ENCODE measurements around the gene KIF6.

Gene KIF6

DNA sequence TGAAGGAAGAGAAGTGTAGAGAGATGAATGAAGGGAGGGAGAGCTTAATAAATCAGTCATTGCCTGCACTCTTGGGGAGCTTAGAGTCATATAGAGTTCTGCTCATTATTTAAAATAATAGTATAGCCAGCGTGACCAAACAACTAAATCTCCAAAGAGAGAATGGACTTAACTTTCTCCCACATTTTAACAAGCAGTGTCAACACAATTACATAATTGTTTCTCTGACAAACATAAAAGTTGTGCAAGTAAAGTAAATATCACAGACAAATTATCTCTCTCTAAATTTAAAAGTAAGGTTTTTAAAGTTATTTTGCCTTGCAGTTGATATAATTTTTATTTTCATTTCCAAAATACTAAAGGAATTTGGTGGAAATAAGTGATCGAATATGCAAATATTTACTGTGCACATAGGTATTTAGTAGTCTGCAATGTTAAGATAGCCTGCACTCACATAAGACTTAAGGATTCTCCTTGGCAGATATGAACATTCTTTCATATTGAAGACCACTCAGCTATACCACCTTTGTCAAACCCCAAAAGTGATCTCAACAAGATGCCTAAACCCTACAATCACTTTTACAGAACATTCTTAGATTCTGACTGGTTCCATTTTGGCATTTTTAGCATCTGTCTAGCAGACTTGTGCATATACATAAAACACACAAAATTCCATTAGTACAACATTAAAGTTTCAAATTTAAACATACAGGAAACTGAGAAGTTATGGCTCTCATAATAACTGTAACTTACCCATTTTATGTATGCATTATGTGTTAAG, 67.7 kb downstream of the KIF6 start:
- Mint-ChIP-seq H3K4me1 (ENCODE audit: low read depth) (no peaks in the 10 kb centered on the region), H3K27me3 (ENCODE audit: low read depth) (no peaks in the 10 kb centered on the region), H3K4me3 (no peak overlapping the region), H3K9me3 (no peaks in the 10 kb centered on the region), H3K36me3 (ENCODE audit: low read depth) (no peaks in the 10 kb centered on the region), H3K27ac (no peak overlapping the region)

DNA sequence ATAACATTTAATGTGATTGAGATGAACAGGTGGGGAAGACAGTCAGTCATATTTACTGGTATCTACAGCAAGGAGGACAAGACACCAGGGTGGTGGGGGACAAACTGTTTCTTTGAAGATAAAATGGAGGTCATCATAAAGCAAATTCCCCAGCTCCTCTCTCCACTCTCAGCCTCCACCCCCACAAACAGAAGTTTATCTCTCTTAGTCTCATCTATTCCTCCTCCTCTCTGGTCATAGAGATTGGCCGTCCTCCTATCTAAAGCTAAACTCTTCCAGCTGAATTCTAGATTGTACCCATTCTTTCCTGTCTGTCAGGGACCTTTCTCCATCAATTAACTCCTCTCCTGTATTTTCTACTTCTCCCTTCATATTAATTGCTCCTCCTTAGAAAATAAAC, 71.1 kb downstream of the KIF6 start:
- Mint-ChIP-seq H3K27ac (no peak overlapping the region), H3K27me3 (ENCODE audit: low read depth) (peaks cover 7% of the 10 kb centered on the region), H3K4me1 (ENCODE audit: low read depth) (no peaks in the 10 kb centered on the region), H3K4me3 (no peak overlapping the region), H3K36me3 (ENCODE audit: low read depth) (no peaks in the 10 kb centered on the region), H3K9me3 (no peaks in the 10 kb centered on the region)

DNA sequence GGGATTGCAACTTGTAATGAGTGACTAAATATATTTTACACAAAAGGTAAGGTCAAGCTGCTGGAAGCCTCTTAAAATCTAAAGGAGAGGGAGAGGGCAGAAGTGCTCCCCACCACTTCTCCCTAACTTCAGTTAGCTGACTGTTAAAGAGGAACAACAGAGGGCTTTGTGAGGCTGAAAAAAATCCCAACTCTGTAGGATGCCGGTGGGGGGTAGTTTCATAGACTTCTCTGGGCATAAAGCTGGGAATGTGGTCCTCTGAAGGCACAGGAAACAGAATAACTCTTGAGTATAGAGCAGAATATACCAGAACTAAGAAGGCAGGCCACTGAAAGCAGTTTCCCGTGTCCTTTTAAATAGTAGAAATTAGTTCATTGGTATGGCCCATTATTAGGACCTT, 71.6 kb downstream of the KIF6 start:
- no peaks in the 10 kb centered on the region for H3K4me1 Mint-ChIP-seq (ENCODE audit: low read depth)
- no peaks in the 10 kb centered on the region for H3K9me3 Mint-ChIP-seq
- H3K36me3 Mint-ChIP-seq (ENCODE audit: low read depth) = no peaks in the 10 kb centered on the region
- no peak overlapping the region for H3K27ac Mint-ChIP-seq
- no peak overlapping the region for H3K4me3 Mint-ChIP-seq
- peaks cover 7% of the 10 kb centered on the region for H3K27me3 Mint-ChIP-seq (ENCODE audit: low read depth)

DNA sequence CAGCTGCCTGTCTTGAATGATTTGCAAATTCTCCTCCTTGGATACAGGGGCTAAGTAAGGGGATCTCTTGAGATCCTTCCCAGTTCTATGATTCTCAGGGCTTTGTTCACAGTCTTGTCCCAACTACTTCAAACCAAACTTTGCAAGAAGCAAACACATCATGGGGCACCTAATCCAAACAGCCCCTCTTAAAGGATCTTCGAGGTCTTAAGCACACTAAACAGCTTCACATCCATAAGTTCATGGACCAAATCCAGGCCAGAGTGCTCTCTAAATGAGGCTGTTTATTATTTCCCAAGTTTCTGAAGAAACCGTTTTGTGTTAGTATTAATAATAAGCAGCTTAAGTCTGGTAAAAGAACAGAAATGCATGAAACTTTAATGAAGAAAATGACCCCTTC, 75.2 kb downstream of the KIF6 start:
- Mint-ChIP-seq H3K36me3 (ENCODE audit: low read depth) (no peaks in the 10 kb centered on the region), H3K4me3 (no peak overlapping the region), H3K27ac (no peak overlapping the region), H3K27me3 (ENCODE audit: low read depth) (peaks cover 7% of the 10 kb centered on the region), H3K4me1 (ENCODE audit: low read depth) (no peaks in the 10 kb centered on the region), H3K9me3 (no peaks in the 10 kb centered on the region)

DNA sequence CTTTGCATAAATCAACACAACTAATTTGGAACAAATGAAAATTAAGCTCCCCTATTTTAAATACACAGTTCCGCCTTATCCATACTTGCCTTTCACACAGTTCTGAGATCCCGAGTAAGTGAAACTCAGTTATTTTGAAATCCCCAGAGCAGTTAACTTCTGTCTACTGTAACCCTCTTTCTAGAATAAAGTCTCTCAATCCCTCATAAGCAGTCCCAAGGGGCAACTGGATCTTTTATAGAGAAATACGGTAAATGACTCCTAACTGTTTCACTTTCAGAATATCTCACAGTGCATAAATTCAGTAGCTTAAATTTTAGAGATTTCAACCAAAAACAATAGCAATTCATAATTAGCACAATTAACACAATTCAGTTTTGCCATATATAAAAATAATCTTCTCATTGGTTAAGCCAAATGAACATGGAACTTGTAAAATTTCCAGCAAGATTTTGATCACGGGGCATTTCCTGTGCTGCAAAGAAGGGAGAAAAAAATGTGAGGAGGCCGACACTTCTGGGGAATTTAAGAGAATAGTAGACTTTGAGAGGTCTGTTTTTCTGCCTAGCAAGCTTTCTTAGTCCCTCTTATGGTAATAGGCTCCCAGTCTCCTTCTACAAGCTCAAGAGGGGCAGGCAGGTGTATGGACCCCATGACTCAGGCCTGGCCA, 78.3 kb downstream of the KIF6 start:
- H3K4me1 Mint-ChIP-seq (ENCODE audit: low read depth) = no peaks in the 10 kb centered on the region
- H3K4me3 Mint-ChIP-seq = no peak overlapping the region
- H3K9me3 Mint-ChIP-seq = no peaks in the 10 kb centered on the region
- H3K27ac Mint-ChIP-seq = no peak overlapping the region
- peaks cover 7% of the 10 kb centered on the region for H3K27me3 Mint-ChIP-seq (ENCODE audit: low read depth)
- no peaks in the 10 kb centered on the region for H3K36me3 Mint-ChIP-seq (ENCODE audit: low read depth)

DNA sequence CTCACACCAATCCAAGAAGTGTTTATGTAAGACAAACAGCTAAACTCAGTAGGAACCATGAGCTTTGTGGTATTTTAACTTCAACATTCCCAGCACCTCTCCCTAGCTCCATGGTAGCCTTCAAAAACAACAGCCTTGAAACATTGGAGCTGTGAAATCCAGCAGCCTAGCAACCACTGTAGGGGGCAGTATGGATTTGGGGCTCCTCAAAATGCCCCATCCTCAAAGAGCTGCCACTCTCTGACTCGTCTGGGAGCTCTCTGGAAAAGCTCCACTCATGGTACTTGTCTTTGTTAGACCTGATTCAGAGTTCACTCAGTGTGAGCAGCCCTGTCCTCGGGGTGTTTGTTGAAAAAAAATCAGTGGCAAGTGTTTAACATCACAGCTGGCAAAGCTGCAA, 82.9 kb downstream of the KIF6 start:
- Mint-ChIP-seq H3K27me3 (ENCODE audit: low read depth) (no peaks in the 10 kb centered on the region), H3K4me3 (no peak overlapping the region), H3K27ac (no peak overlapping the region), H3K36me3 (ENCODE audit: low read depth) (no peaks in the 10 kb centered on the region), H3K9me3 (no peaks in the 10 kb centered on the region), H3K4me1 (ENCODE audit: low read depth) (no peaks in the 10 kb centered on the region)

DNA sequence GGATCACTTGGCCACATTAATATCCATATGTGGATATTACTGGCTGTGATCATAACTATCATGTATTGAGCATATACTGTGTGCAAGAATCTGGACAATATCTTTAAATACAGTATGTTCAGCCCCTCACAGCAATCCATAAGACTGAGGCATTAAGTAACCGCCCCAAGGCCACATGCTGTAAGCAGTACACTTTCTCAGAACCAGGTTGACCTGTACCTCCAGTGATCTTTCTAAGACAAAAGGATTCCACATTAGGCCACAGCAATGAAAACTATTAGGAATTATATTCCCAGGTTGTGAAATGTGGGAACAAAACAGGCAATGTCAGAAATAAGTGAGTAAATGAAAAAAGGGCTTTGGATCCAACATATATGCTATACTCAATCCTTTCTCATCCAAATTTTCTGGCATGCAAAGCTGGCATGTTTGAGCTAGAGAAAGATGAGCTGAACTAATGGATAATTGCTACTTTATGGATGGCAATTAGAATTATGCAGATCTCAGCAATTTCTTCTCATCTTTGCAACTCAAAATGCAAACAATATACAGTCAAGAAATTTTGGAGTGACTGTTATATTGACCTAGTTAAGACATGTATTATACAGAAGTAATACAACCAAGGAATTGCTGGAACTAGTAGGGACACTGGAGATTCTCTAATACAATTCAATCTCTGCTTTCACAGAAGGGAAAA, 86.9 kb downstream of the KIF6 start:
- no peak overlapping the region for H3K27ac Mint-ChIP-seq
- no peaks in the 10 kb centered on the region for H3K4me1 Mint-ChIP-seq (ENCODE audit: low read depth)
- H3K27me3 Mint-ChIP-seq (ENCODE audit: low read depth) = no peaks in the 10 kb centered on the region
- H3K36me3 Mint-ChIP-seq (ENCODE audit: low read depth) = no peaks in the 10 kb centered on the region
- H3K4me3 Mint-ChIP-seq = no peak overlapping the region
- H3K9me3 Mint-ChIP-seq = no peaks in the 10 kb centered on the region

GRCh38 chr6:39634646-39635341, 90.4 kb downstream of the KIF6 start:
- Mint-ChIP-seq H3K9me3 (no peaks in the 10 kb centered on the region), H3K27me3 (ENCODE audit: low read depth) (no peaks in the 10 kb centered on the region), H3K36me3 (ENCODE audit: low read depth) (no peaks in the 10 kb centered on the region), H3K4me3 (no peak overlapping the region), H3K4me1 (ENCODE audit: low read depth) (no peaks in the 10 kb centered on the region), H3K27ac (no peak overlapping the region)

DNA sequence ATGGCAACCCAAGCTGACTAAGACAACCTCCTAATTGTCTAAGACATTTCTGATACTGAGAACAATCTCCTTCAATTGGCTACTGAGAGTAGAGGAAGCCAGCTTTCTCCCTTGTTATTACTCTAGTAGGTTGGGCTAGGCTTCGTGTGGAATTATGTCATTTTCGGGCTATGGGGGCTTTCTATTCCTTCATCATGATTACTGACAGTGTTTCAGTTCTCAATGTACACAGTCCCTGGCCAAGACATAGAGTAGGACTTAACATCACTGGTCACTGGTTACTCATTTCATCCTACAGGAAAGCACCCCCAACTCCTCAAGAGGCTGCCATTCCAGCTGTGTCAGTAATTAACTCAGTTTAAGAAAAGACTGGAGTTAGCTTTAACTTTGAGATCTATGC, 100.0 kb downstream of the KIF6 start:
- no peaks in the 10 kb centered on the region for H3K4me1 Mint-ChIP-seq (ENCODE audit: low read depth)
- H3K27me3 Mint-ChIP-seq (ENCODE audit: low read depth) = no peaks in the 10 kb centered on the region
- H3K36me3 Mint-ChIP-seq (ENCODE audit: low read depth) = no peaks in the 10 kb centered on the region
- H3K9me3 Mint-ChIP-seq = no peaks in the 10 kb centered on the region
- no peak overlapping the region for H3K4me3 Mint-ChIP-seq
- H3K27ac Mint-ChIP-seq = no peak overlapping the region

- H3K27me3 Mint-ChIP-seq (ENCODE audit: low read depth) = no peaks in the 10 kb centered on the region
- H3K9me3 Mint-ChIP-seq = no peaks in the 10 kb centered on the region
- no peaks in the 10 kb centered on the region for H3K36me3 Mint-ChIP-seq (ENCODE audit: low read depth)
- no peak overlapping the region for H3K27ac Mint-ChIP-seq
- H3K4me1 Mint-ChIP-seq (ENCODE audit: low read depth) = no peaks in the 10 kb centered on the region
- H3K4me3 Mint-ChIP-seq = no peak overlapping the region
Observed at GRCh38 chr6:39623750-39624149, 101.5 kb downstream of the KIF6 start.

DNA sequence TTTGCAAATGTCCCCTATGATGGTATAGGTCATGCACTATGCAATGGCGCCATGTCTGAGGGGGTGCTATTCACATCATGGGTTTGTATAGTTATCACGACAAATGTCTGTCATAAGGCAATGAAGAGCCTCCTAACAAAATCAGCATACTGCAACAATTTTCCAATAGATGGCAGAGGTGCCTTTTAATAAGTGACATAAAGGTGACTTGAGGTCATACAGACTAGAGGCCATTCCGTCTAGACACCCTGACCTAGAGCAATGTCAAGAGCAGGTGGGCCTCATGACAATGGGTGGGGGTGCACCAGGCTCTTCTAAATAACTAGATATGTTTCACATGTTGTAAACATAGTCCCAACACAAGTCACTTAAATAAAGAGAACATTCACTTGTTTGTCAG, 107.7 kb downstream of the KIF6 start:
- peaks cover 6% of the 10 kb centered on the region for H3K27me3 Mint-ChIP-seq (ENCODE audit: low read depth)
- no peak overlapping the region for H3K4me3 Mint-ChIP-seq
- H3K9me3 Mint-ChIP-seq = no peaks in the 10 kb centered on the region
- no peak overlapping the region for H3K27ac Mint-ChIP-seq
- no peaks in the 10 kb centered on the region for H3K36me3 Mint-ChIP-seq (ENCODE audit: low read depth)
- H3K4me1 Mint-ChIP-seq (ENCODE audit: low read depth) = no peaks in the 10 kb centered on the region

GRCh38 chr6:39617026-39617425, 108.2 kb downstream of the KIF6 start:
- Mint-ChIP-seq H3K27ac (no peak overlapping the region), H3K27me3 (ENCODE audit: low read depth) (peaks cover 6% of the 10 kb centered on the region), H3K4me3 (no peak overlapping the region), H3K36me3 (ENCODE audit: low read depth) (no peaks in the 10 kb centered on the region), H3K9me3 (no peaks in the 10 kb centered on the region), H3K4me1 (ENCODE audit: low read depth) (no peaks in the 10 kb centered on the region)

DNA sequence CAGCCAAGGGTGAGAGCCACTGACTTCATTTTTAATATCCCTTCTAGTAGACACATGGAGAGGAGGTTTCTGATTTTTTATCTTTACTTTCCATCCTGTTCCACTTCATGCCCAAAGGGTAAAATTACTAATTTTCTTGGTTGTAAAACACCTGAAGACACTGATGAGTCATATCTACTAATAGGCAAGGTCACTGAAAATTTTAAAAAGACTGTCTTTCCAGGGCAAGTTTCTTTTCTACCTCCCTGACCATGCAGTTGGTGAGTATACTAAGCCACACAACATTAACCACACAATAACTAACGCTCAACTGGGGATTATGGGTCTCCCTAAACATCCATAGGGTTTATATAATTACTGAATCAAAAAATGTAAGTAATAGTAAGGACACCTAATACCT, 109.6 kb downstream of the KIF6 start:
- peaks cover 6% of the 10 kb centered on the region for H3K27me3 Mint-ChIP-seq (ENCODE audit: low read depth)
- no peaks in the 10 kb centered on the region for H3K9me3 Mint-ChIP-seq
- H3K27ac Mint-ChIP-seq = no peak overlapping the region
- H3K36me3 Mint-ChIP-seq (ENCODE audit: low read depth) = no peaks in the 10 kb centered on the region
- H3K4me1 Mint-ChIP-seq (ENCODE audit: low read depth) = no peaks in the 10 kb centered on the region
- no peak overlapping the region for H3K4me3 Mint-ChIP-seq

- H3K4me1 Mint-ChIP-seq (ENCODE audit: low read depth) = no peaks in the 10 kb centered on the region
- H3K9me3 Mint-ChIP-seq = no peaks in the 10 kb centered on the region
- no peaks in the 10 kb centered on the region for H3K36me3 Mint-ChIP-seq (ENCODE audit: low read depth)
- no peak overlapping the region for H3K4me3 Mint-ChIP-seq
- peaks cover 6% of the 10 kb centered on the region for H3K27me3 Mint-ChIP-seq (ENCODE audit: low read depth)
- H3K27ac Mint-ChIP-seq = no peak overlapping the region
Observed at GRCh38 chr6:39614393-39614950, 110.7 kb downstream of the KIF6 start.
